NB4 (cell line): ENCODE measurements around the gene EDEM2.

Source experiments
- MYC ChIP-seq: IDR thresholded peaks from 2 replicates; pipeline ENCODE4 v1.6.1; 2011; ENCODE audit warnings: low read depth, low read length
- POLR2A ChIP-seq: IDR thresholded peaks from 2 replicates; pipeline ENCODE4 v1.6.1; 2011; ENCODE audit warnings: mild to moderate bottlenecking; ENCODE audit not compliant: insufficient read length; ENCODE audit errors: extremely low read depth
- TF ChIP-seq, protein P1 (sequence below): IDR thresholded peaks from one replicate; pipeline ENCODE4 v1.5.1; 2012; ENCODE audit warnings: low read depth, low read length

DNA sequence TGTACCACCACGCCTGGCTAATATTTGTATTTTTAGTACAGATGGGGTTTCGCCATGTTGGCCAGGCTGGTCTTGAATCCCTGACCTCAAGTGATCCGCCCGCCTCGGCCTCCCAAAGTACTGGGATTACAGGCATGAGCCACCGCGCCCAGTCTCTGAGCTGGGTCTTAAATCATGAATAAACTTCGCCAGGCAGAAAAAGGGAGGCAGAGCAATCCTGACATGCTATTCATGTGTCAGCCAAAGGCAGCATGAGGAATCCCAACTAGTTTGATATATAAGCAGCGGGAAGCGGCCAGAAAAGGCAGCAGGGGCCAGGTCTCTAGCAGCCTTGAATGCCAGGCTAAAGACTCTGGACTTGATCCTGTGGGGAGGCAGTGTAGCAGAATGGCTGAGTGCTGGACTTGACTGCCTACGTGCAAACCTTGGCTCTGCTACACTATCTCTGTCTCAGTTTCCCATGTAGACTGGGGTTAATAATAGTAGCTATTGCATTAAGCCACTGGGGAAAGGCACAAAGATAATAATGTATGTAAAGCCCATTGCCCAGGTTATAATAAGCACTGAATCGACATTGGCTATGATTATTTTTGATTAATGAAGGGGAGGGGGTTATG, 26.5 kb upstream of the EDEM2 start:
- TF ChIP-seq, protein P1, sequence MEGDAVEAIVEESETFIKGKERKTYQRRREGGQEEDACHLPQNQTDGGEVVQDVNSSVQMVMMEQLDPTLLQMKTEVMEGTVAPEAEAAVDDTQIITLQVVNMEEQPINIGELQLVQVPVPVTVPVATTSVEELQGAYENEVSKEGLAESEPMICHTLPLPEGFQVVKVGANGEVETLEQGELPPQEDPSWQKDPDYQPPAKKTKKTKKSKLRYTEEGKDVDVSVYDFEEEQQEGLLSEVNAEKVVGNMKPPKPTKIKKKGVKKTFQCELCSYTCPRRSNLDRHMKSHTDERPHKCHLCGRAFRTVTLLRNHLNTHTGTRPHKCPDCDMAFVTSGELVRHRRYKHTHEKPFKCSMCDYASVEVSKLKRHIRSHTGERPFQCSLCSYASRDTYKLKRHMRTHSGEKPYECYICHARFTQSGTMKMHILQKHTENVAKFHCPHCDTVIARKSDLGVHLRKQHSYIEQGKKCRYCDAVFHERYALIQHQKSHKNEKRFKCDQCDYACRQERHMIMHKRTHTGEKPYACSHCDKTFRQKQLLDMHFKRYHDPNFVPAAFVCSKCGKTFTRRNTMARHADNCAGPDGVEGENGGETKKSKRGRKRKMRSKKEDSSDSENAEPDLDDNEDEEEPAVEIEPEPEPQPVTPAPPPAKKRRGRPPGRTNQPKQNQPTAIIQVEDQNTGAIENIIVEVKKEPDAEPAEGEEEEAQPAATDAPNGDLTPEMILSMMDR, result no peak
- no peak for TF ChIP-seq POLR2A
- no peak for TF ChIP-seq MYC
